Suprapubic skin (tissue), 4 donors: ENCODE results near the gene HACL1. TPM values are rescaled to one million over a fixed set of nuclear protein-coding genes. Genes with fewer than 3 reads are reported as not detected.

Experiments used
- DNase-seq, 2 donors: peaks; one replicate each; pipeline ENCODE4 v3.0.0-alpha.2; 2019; ENCODE audit warnings: low spot score in 2 of 2
- H3K27ac ChIP-seq: fragments of 200-600 bp; sonication (generic); one replicate; pipeline ENCODE4 v1.5.1; 2019
- H3K27me3 ChIP-seq: fragments of 200-600 bp; sonication (generic); one replicate; pipeline ENCODE4 v1.5.1; 2019
- H3K36me3 ChIP-seq: fragments of 200-600 bp; sonication (generic); one replicate; pipeline ENCODE4 v1.5.1; 2019
- H3K4me1 ChIP-seq: fragments of 200-600 bp; sonication (generic); one replicate; pipeline ENCODE4 v1.5.1; 2019
- H3K4me3 ChIP-seq: fragments of 200-600 bp; sonication (generic); one replicate; pipeline ENCODE4 v1.5.1; 2019; ENCODE audit warnings: mild to moderate bottlenecking
- H3K9me3 ChIP-seq: fragments of 200-600 bp; sonication (generic); one replicate; pipeline ENCODE4 v1.5.1; 2019
- CTCF ChIP-seq, 2 donors: fragments of 200-600 bp in 1 of 2; fragments of 450-650 bp in 1 of 2; sonication (generic) in 1 of 2; IDR thresholded peaks; one replicate each; pipeline ENCODE4 v1.5.1; 2016 to 2019; ENCODE audit warnings: antibody characterized with exemption in 2 of 2, mild to moderate bottlenecking in 1 of 2, moderate library complexity in 1 of 2
- EP300 ChIP-seq: sonication (generic); formaldehyde crosslinking; IDR thresholded peaks from one replicate; pipeline ENCODE4 v1.6.1; 2017; ENCODE audit warnings: antibody characterized with exemption
- POLR2A ChIP-seq, 2 donors: fragments of 450-650 bp; IDR thresholded peaks; one replicate each; pipeline ENCODE4 v1.6.1; 2017; ENCODE audit warnings: antibody characterized with exemption in 2 of 2, mild to moderate bottlenecking in 2 of 2, moderate library complexity in 2 of 2
- POLR2AphosphoS5 ChIP-seq, 3 donors: sonication (generic); formaldehyde crosslinking; IDR thresholded peaks; one replicate each; pipeline ENCODE4 v1.6.1; 2017; ENCODE audit warnings: antibody characterized with exemption in 3 of 3
- WGBS: methylation state at CpG from one replicate; pipeline ENCODE4 v1.1.5; 2018; 5-methylcytosine and 5-hydroxymethylcytosine counted together
- total RNA-seq, 4 donors: library from RNA; depleted of rRNA; stranded (reverse); fragments of >200 nt; gene quantifications; one replicate each; pipeline ENCODE4 v1.1.0, GENCODE V29; 2016

Gene HACL1
- total RNA-seq, 4 donors from 2014 or later: 13.1 to 33.0 (median 19.5) TPM

- Histone ChIP-seq H3K27ac (no peak overlapping the region), H3K27me3 (no peaks in the 10 kb centered on the region), H3K9me3 (no peaks in the 10 kb centered on the region), H3K4me3 (no peak overlapping the region), H3K4me1 (no peaks in the 10 kb centered on the region), H3K36me3 (peaks cover 81% of the 10 kb centered on the region)
- DNase-seq: no peak
- 71% methylated on average over 6 of the region's 6 CpGs for WGBS
- TF ChIP-seq POLR2AphosphoS5 (IDR thresholded peaks at IDR 0.05) (no peak), CTCF (IDR thresholded peaks at IDR 0.05) (no peak), POLR2A (IDR thresholded peaks at IDR 0.05) (no peak), EP300 (no peak)
These were observed 16.1 kb downstream of the HACL1 start for GRCh38 chr3:15585111-15585845.

GRCh38 chr3:15581471-15582394 lies 19.6 kb downstream of the HACL1 start:
- H3K4me3 ChIP-seq: no peak overlapping the region
- 93% methylated on average over 3 of the region's 3 CpGs for WGBS
- H3K4me1 ChIP-seq: peaks cover 16% of the 10 kb centered on the region
- no peaks in the 10 kb centered on the region for H3K27me3 ChIP-seq
- H3K27ac ChIP-seq: no peak overlapping the region
- H3K36me3 ChIP-seq: peaks cover 59% of the 10 kb centered on the region
- no peak for DNase-seq
- TF ChIP-seq EP300 (no peak), CTCF (IDR thresholded peaks at IDR 0.05) (no peak), POLR2AphosphoS5 (IDR thresholded peaks at IDR 0.05) (no peak), POLR2A (IDR thresholded peaks at IDR 0.05) (no peak)
- H3K9me3 ChIP-seq: no peaks in the 10 kb centered on the region

GRCh38 chr3:15579051-15579450 lies 22.3 kb downstream of the HACL1 start:
- Histone ChIP-seq H3K9me3 (no peaks in the 10 kb centered on the region), H3K4me3 (no peak overlapping the region), H3K4me1 (peaks cover 16% of the 10 kb centered on the region), H3K27ac (no peak overlapping the region), H3K27me3 (no peaks in the 10 kb centered on the region), H3K36me3 (peaks cover 42% of the 10 kb centered on the region)
- 51% methylated on average over 2 of the region's 2 CpGs for WGBS
- no peak for DNase-seq
- TF ChIP-seq EP300: no peak
- no peak for TF ChIP-seq POLR2A (IDR thresholded peaks at IDR 0.05)
- no peak for TF ChIP-seq POLR2AphosphoS5 (IDR thresholded peaks at IDR 0.05)
- no peak for TF ChIP-seq CTCF (IDR thresholded peaks at IDR 0.05)

GRCh38 chr3:15578289-15578867 lies 23.0 kb downstream of the HACL1 start:
- no peaks in the 10 kb centered on the region for H3K27me3 ChIP-seq
- H3K27ac ChIP-seq: no peak overlapping the region
- no peak overlapping the region for H3K4me3 ChIP-seq
- no peak for TF ChIP-seq EP300
- no peak for TF ChIP-seq POLR2AphosphoS5 (IDR thresholded peaks at IDR 0.05)
- no peak for TF ChIP-seq CTCF (IDR thresholded peaks at IDR 0.05)
- TF ChIP-seq POLR2A (IDR thresholded peaks at IDR 0.05): no peak
- peaks cover 16% of the 10 kb centered on the region for H3K4me1 ChIP-seq
- H3K36me3 ChIP-seq: peaks cover 42% of the 10 kb centered on the region
- H3K9me3 ChIP-seq: no peaks in the 10 kb centered on the region
- DNase-seq: no peak
- WGBS: 52% methylated on average over 3 of the region's 3 CpGs

- TF ChIP-seq EP300: no peak
- no peak for TF ChIP-seq POLR2AphosphoS5 (IDR thresholded peaks at IDR 0.05)
- TF ChIP-seq POLR2A (IDR thresholded peaks at IDR 0.05): no peak
- no peak for TF ChIP-seq CTCF (IDR thresholded peaks at IDR 0.05)
- WGBS: 88% methylated on average over 3 of the region's 3 CpGs
- Histone ChIP-seq H3K9me3 (no peaks in the 10 kb centered on the region), H3K27me3 (no peaks in the 10 kb centered on the region), H3K4me1 (peaks cover 16% of the 10 kb centered on the region), H3K27ac (no peak overlapping the region), H3K36me3 (peaks cover 31% of the 10 kb centered on the region), H3K4me3 (no peak overlapping the region)
- DNase-seq: no peak
These were observed 24.9 kb downstream of the HACL1 start for GRCh38 chr3:15576475-15576874.
